HG03575 (cell line): Measurements from ENCODE around the gene NPM3.

Experiments used
- ATAC-seq: cut with Tn5 transposase; IDR thresholded peaks from one replicate; pipeline ENCODE4 v1.9.1; 2021; ENCODE audit not compliant: unreplicated experiment, insufficient number of reproducible peaks, low FRiP score; ENCODE audit errors: extremely low read depth

The NPM3 gene

DNA sequence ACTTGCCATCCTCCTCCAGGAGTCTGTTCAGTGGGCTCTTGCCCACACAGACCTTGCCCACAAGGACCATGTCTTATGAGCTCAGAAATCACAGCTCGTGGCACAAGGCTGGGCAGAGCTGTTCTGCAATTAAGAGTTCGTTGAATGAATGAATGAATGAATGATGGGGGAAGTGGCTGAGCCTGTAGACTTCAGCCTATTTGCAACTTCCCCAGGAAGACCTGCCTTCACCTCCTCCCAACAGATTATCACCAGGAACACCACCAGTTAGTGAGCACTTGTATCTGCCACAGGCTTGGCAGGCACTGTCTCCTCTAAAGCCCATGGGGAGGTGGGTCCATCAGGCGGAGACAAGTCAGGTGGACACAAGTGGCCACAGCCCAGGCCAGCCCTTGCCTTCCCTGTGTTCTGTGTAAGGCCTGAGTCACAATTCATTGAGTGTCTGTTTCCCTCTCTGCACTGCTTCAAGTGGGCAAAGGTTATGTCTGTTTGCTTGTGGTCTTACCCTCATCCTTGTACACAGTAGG, 5.6 kb downstream of the NPM3 start:
- no peak for ATAC-seq

DNA sequence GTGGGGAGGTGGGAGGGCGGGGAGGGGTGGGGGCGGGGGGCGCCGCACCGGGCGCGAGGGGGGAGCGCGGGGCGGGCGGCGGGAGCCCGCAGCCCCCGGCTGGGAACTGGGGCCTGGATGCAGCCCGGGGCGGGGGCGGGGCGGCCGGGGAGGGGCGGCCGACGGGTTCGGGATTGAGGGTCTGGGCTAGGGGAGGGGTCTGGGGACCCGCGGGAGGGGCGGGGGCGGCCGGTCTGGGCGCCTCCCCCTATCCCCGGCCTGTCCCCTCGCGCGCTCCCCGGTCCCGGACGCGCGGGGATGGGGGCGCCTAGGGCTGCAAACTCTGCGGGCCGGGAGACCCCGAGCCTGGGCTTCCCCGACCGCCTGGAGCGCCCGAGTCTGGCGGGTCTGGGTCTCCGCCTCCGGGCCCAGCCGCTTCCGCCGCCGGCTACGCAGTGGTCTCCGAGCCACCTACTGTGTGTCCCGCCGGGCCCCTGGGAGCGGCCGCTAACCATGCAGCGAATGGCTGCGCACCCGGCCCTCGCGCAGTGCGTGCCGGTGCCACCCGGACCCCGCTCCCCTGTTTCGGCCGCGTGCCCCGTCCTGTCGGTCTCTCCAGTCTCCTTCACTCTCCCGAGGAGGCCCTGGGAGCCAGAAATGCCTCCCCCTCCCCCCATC, 7.0 kb downstream of the NPM3 start:
- ATAC-seq = no peak

DNA sequence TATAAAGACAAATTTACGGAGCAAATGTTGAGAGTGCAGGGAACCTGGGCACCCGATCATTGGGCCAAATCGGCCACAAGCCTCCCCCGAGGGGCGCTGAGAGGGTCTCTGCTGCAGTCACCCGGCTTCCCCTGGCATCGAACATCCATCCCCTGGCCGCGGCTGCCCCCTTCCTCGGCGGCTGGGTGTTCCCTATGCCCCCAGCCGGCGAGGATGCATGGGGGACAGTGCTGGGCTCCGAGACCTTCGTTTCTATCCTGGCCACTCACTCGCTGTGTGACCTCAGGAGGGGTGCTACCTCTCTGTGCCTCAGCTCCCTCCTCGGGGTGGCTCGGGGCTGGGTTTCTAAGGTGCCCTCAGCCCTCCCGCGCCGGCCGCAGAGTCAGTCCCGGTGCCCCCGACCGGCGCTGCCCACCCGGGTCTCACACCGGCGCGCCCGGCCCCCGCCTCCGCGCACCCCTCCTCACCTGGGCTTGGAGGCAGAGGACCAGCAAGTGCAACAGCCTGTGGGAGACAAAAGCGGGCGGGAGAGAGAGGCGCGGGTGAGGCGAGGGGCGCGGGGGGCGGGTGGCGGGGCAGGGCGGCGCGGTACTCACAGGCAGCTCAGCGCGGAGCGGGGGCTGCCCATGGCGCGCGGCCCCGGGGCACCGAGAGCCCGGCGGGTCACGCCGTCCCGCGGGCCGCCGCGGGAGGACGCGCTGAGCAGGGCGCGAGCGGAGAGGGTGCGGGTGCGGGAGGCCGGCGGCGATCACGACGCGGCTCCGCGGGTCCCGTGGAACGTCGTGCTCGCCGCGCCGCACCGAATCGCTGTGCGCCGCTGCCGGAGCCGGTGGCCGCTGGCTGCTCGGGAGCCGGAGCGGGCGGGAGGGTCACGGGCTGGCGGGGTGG, 7.7 kb downstream of the NPM3 start, which contains the start of gene FGF8:
TSS of gene FGF8 (minus strand) at position 842 of the 888 bp plus-strand sequence. CDS start at position 628, 214 bp downstream.
- no peak for ATAC-seq

DNA sequence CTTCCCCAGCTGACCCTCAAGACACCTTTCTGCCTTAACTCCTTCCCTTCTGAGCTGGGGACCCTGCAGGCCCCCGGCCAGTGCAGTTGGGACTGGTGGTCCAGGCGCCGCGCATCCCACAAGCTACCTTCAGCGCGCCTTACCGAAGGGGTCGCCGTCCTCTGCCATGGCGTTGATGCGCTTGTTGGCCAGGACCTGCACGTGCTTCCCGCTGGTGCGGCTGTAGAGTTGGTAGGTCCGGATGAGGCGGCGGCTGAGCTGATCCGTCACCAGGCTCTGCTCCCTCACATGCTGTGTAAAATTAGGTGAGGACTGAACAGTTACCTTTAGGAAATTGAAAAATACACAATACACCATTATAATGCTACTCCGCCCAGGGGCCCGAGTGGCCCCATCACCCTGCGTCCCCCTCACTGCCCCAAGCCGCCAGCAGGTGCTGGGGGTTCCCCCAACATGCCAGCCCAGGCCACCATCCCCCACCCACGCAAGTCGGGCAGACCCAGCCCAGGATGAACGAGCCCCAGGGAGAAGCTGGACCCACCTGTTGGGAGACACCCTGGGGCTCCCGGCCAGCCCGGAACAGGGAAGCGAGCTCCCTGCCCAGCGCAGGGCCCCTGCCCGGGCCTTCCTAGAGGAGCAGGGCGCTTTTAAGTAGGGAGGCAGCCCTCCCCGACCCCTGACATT, 8.5 kb downstream of the NPM3 start:
- no peak for ATAC-seq

DNA sequence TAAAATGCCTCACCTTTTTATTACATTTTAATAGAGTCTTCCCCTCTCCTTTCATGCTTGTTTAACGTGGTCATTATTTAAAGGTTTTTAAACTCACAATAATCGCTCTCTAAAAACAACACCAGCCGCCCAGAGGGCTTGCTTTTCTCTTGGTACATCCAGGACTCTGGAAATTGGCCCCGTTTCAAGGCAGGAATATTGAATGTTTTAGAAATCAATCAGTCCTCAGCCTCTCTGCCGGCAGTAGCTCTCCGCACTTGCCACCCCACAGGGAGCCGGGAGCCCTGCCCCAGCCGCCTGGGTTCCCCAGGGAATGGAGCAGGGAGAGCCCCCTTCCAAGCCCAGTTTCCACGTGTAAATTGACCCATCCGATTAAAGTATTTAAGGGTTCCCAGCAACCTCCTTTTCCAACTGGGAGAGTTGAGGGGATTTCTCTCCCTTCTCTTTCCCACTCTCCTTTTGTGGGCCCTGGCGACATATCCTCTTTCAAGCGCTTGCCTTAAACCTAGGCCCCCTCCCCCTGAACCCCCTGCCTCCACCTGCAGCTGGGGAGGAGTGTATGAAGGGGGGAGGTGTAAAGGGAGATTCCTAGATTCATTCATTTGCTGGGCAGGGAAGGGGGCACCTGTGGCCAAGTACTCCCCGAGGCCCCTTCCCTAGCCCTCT, 9.2 kb downstream of the NPM3 start:
- no peak for ATAC-seq

DNA sequence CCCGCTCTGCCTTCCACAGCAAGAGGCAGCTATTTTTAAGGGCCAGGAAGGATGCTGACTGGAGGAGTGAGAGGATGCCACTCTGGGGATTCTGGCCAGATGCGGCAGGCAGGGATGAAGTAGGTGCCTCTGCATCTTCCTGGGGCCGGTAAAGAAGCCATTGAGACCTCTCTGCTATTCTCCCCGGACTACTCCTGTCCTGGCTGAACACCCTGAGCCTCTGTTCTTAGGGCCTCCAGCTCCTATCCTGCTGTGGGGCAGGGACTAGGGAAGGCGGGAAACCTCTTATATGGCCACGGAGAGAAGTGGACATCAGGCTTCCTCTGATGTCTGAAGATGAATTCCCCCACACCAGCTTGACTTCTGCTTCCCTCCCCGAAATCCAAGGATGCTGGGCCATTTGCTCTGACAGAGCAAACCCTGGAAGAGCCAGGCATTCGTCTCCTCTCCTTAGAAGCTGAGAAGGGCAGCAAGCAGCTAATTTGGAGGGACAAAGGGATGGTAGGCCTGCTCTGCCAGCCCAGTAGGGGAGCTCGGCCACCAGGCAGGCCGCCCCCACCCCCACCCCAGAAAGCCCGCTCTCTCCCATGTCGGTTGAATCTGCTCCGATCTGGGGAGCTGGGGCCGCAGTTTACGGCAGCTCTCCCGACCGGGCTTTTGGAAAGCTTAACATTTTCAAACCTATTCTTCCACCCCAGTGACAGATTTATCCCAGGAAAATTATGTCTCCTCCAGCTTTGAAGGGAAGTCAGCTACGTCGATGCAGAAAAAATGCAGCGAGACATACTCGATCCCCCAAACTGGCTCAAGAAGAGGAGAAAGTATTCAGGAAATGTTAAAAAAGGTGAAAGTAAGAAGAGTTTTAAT, 10.1 kb downstream of the NPM3 start:
- no peak for ATAC-seq

DNA sequence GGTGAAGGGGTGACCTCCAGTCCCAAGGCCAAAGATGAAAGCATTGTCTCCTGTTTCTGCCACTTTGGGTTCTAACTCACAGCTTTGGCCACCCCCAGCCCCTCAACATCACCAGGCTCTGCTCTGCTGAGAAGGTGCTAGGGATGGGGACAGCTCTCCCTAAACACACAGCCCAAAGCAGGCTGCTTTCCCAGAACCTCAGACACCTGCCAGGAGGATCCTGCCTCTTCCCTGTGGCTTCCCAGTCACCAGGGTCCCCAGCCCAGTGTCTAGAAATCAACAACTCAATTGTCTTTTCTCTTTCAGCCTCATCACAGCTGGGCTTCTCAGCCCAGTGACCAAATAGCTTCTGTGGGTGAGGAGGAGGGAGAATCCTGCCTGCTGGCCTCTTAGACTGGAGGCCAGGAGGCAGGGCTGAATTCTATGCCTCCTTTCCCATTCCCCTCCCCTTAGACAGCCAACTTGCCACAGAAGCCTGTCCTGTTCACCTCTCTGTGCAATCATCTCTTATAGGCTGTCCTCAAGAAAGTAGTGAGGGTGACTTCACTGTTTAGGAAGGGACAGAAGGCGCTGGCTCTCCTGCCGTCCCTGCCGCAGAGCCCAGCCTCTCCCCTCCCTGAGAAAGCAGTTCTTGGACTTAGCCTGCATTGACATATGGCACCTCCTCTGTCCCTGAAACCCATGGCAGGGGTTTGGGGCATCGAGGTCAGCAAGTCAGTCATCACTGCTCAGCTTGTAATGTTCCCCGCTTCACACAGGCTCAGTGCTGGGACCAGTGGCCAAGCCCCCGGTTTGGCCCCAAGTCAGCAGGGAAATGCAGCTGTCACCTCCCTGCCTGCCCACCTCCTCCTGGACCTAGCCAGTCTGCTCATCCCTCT, 11.0 kb downstream of the NPM3 start:
- no peak for ATAC-seq

DNA sequence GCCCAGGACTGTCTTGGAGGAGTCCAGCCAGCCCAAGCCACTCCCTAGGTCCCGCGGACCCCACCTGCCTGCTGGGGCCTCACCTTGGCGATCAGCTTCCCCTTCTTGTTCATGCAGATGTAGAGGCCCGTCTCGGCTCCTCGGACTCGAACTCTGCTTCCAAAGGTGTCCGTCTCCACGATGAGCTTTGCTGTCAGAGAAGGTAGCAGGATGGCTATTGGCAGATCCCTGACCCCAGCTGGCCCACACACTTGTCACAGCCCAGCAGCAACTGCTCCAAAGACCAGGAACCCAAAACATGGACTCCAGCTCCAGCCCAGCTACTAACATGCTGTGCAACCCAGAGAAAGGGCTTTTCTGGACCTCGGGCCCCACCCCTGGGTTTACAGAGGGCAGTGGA, 11.9 kb downstream of the NPM3 start:
- no peak for ATAC-seq

DNA sequence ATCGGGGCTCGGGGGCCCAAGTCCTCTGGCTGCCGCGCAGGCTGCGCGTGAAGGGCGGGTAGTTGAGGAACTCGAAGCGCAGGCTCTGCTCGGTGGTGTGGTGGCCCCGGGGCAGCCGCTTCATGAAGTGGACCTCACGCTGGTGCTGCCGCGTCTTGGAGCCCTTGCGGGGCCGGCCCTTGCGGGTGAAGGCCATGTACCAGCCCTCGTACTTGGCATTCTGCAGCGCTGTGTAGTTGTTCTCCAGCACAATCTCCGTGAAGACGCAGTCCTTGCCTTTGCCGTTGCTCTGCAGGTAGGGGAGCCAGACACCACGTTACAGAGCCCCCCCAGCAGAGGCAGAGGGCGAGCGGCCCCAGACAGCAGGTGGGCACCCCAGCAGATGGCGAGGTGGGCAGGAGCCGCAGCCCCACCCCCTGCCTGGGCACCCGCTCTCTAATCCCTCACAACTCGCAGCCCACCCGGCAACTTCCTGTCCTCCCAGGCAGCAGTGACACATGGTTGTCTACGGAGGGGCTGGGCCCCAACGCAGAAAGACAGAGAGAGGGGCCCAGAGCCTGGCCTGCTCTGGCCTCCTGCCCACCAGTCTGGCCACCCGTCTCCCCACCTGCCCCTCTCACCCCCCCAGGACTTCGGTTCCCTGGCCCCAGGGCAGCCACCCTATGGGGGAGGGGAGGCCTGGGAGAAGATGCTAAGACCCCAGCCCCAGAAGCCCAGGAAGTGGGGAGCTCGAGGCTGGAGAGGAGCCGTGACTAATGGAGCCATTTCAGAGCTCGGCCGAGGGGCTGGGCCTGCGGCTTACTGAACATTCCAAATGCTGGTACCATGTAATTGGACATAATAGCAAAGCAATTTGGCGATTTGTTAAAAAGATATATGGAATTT, 12.7 kb downstream of the NPM3 start:
- no peak for ATAC-seq

DNA sequence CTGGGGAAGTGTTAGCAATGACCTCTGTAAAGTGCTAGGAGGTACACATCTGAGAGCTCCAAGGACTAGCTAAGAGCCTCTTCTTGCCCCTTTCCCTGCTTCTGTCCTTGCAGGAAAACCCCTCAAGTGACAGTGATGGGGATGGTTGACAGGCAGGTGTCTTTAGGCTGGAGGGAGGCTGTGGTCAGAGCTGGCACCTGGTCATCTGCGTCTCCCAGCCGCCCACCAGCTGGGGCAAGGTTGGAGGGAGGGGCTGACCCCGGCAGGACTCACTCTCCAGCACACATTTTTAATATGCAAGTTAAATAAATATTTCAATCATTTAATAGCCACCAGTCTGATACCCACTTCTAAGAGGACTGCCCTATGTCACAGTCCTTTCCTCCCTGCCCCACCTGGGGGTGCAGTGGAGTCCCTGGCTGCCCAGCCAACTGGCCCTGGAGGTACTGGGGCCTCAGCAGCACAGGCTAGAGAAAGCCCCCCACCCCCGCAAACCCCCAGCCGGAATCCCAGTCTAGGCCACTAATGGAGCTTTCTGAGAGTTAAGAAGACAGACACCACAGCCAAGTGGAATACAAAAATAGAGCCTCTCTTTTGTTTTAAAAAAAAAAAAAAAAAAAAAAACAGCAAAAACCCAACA, 13.6 kb downstream of the NPM3 start:
- no peak for ATAC-seq

DNA sequence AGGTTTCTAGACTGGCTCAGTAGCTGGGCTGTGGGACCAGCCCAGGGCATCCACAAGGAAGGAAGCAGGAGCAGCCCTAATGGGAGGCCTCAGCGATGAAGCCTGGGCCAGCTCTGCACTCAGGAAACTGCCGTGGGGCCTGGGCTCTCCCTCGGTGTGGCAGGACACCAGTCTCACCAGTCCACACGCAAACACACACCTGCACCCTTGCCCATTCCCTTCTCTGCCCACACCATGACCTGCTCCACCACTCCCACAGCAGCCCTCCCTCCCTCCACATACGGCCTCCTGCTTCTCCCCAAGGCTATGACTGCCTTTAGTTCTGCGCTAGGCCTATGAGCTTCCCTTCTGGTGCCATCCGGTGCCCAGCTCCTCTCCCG, 14.5 kb downstream of the NPM3 start:
- no peak for ATAC-seq

DNA sequence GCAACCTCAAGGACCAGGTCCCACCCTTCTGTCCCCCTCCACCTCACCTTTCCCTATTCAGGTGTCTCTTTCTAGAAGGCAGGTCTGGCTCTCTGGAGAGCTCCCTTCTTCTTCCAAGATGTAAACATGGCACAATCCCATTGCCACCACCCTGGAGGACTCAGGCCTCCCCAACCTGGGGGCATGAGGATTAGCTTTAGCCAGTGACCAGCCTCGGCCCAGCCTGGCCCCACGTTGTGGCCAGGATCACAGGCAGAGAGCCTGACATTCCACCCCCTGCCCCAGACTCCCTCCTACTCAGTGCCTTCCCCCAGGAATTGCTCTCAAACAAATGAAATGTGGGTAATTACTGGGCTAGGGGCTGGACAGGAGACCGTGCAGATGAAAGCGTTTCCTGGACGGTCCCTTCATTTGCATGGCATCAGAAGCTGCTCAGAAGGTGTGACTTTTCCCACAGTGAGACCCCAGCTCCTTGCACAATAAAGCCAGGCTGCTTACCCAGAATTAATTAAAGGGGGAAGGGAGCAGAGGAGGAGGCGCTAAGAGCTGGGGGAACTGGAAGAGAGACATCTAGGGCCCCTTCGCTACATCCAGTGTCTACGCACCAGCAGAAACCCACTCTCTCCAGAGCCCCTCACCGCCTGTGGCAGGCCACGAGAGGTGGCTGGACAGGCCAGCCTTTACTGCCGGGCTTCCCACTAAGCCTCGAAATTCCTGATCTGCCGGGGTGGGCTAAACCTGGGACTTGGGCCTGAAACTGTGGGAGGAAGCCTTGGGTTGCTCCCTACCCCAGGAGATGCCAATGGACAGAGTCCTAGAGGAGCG, 15.1 kb downstream of the NPM3 start:
- no peak for ATAC-seq

DNA sequence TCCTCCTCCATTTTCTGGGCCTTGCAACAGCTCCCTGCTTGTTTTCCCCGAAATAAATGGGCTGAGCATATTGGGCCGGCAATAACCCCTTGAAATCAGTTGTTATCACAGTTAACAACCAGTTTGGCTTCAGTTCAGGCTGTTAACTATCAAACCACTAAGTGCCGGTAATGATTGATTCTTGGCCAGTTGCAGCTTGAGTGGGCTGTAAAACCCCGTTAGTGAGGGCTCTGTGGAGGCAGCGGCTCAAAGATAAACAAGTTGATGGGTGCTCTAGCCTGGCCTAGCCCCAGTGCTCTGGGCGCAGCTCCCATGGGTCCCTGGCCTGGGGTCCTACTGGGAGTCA, 15.7 kb downstream of the NPM3 start:
- no peak for ATAC-seq

DNA sequence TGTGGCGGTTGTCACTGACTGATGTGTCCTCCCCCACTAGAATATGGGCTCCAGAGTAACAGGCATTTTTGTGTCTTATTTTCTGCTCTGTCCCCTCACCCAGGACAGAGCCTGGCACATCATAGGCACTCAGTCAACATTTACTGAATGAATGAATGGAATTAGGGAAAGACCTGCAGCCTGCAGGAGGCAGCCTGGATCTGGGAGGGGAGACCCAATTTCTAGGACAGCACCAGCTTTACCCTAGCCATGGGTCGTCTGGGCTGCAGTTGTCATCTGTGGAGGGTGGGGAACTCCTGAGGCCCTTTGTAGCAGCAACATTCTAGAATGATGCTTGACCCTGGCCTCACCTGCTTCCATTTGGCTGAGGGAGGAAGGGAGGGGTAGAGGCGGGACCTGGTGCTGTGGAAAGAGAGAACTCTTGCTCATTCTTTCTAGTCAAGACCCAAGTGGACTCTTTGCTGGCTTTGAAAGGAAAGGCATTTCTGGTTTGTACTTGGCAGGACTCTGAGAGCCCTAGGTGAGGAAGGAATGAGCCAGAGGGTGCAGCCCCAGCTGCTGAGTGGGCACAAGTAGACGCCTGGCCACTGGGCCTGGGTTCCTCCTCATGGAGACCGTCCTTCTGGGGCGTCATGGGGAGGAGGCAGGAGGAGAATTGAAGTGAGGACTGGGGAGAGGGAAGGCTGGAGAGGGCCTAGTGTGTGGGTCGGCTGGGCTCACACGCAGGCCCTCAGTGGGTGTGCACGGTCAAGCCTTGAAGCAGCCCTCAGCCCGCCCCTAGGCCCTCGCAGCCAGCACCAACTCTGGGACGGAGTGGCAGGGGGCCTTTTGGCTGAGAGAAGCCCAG, 16.3 kb downstream of the NPM3 start:
- ATAC-seq = no peak

DNA sequence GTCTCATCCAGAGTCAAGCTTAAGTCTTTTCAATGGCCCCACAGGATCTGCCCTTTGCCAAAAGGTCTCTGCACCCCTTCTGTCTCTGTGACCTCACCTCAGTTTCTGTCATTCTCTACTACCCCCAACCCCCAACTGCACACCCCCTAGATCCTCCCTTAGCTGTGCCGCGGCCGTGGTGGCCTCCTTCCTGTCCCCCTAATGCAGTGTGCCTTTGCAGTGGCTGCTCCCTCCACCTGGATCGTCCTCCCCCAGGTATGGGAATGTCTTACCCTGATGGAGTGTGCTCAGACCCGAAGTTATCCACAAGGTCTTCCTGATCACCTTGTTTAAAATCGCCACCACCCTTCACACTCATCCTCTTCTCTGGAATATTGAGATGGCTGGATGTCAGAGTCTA, 16.9 kb downstream of the NPM3 start:
- no peak for ATAC-seq
